Spleen (tissue), 11 donors: ENCODE results near the gene OST4. TPM values are rescaled to one million over a fixed set of nuclear protein-coding genes. Genes with fewer than 3 reads are reported as not detected.
A peak's percentile ranks its signal among the peaks of the same experiment; 100 is the strongest.

Source experiments
- DNase-seq: peaks from one replicate; pipeline ENCODE4 v3.0.0-alpha.2; 2020
- H3K27ac ChIP-seq, 8 donors: fragments of 200-600 bp; sonication (generic) in 7 of 8; 1 replicate in 4 of 8; 2 replicates in 4 of 8; pipeline versions ENCODE4 v1.5.0 to v1.8.0; 2016 to 2021; ENCODE audit warnings: inconsistent platforms in 4 of 8, mild to moderate bottlenecking in 4 of 8, moderate library complexity in 1 of 8
- H3K27me3 ChIP-seq, 7 donors: fragments of 200-600 bp; sonication (generic) in 6 of 7; replicated peaks in 1 of 7; 1 replicate in 4 of 7; 2 replicates in 3 of 7; pipeline versions ENCODE4 v1.5.0 to v1.8.0; 2016 to 2021; ENCODE audit warnings: inconsistent platforms in 3 of 7, mild to moderate bottlenecking in 1 of 7
- H3K36me3 ChIP-seq, 6 donors: fragments of 200-600 bp; sonication (generic) in 5 of 6; 1 replicate in 4 of 6; 2 replicates in 2 of 6; pipeline versions ENCODE4 v1.5.0 to v1.8.0; 2016 to 2021; ENCODE audit warnings: inconsistent platforms in 2 of 6
- H3K4me1 ChIP-seq, 6 donors: fragments of 200-600 bp; sonication (generic) in 5 of 6; 1 replicate in 3 of 6; 2 replicates in 3 of 6; pipeline versions ENCODE4 v1.5.0 to v1.8.0; 2016 to 2021; ENCODE audit warnings: inconsistent platforms in 3 of 6
- H3K4me3 ChIP-seq, 8 donors: fragments of 200-600 bp; sonication (generic) in 7 of 8; 1 replicate in 4 of 8; 2 replicates in 4 of 8; pipeline versions ENCODE4 v1.5.0 to v1.8.0; 2016 to 2021; ENCODE audit warnings: inconsistent platforms in 4 of 8, mild to moderate bottlenecking in 4 of 8, moderate library complexity in 2 of 8
- H3K9me3 ChIP-seq, 8 donors: fragments of 200-600 bp; sonication (generic) in 7 of 8; 1 replicate in 4 of 8; 2 replicates in 4 of 8; pipeline versions ENCODE4 v1.5.0 to v1.8.0; 2016 to 2021; ENCODE audit warnings: inconsistent platforms in 4 of 8
- POLR2A ChIP-seq, 3 donors: fragments of 450-650 bp; IDR thresholded peaks; one replicate each; pipeline ENCODE4 v1.5.1; 2017; ENCODE audit warnings: antibody characterized with exemption in 3 of 3, mild to moderate bottlenecking in 1 of 3
- POLR2AphosphoS5 ChIP-seq, 3 donors: sonication (generic); formaldehyde crosslinking; IDR thresholded peaks; one replicate each; pipeline ENCODE4 v1.5.1; 2017; ENCODE audit warnings: antibody characterized with exemption in 3 of 3
- WGBS, 5 donors: extraction: QIAGEN DNeasy Blood & Tissue Kit in 3 of 5; methylation state at CpG; one replicate each; pipeline versions ENCODE4 v1.1.5 to v1.1.7; 2013 to 2018; 5-methylcytosine and 5-hydroxymethylcytosine counted together
- intact Hi-C: fragments of 100-400 bp; cut with DNase I; formaldehyde crosslinking; loops from one replicate; pipeline ENCODE4 v1.15.0; 2023; ENCODE audit warnings: low total_unique reads
- polyA plus RNA-seq, 3 donors: library from polyadenylated mRNA; stranded (reverse); fragments of 200-250 nt; gene quantifications; one replicate each; pipeline ENCODE4 v1.2.1, GENCODE V29; 2013
- total RNA-seq, 7 donors: library from RNA; depleted of rRNA in 3 of 7; stranded (reverse); fragments of >200 nt in 3 of 7; fragmentation: NEBNext Ultra II Directional in 4 of 7; extraction: Animal tissue kit (Norgen Biotek cat#: 25700) in 4 of 7; gene quantifications; one replicate each; pipeline versions ENCODE4 v1.1.0 to v1.2.1, GENCODE V29; 2016 to 2021
- TF ChIP-seq, protein P1 (sequence below), 11 experiments: fragments of 200-600 bp in 7 of 11; fragments of 450-650 bp in 4 of 11; sonication (generic) in 4 of 11; IDR thresholded peaks in 8 of 11; conservative IDR thresholded peaks in 3 of 11; 1 replicate in 7 of 11; 2 replicates in 4 of 11; pipeline versions ENCODE4 v1.4.0 to v1.8.0; 2016 to 2021; ENCODE audit warnings: antibody characterized with exemption in 11 of 11, inconsistent platforms in 4 of 11, mild to moderate bottlenecking in 1 of 11
- donor health status: healthy with polysubstance abuse.
- donor health status: DM: no; HTN: no; CAD: no; lungs with moderate emphysema.
- donor health status: DM: no; HTN: no; CAD: no.
- donor health status: Bipolar disorder and iron deficiency.
- donor health status: healthy.
- donor health status: DM: no; HTN: no; CAD: no.
- donor health status: DM: yes; HTN: yes; CAD: no.

Gene OST4
- total and polyA plus RNA-seq, 10 donors = 197 to 556 (median 264) TPM

DNA sequence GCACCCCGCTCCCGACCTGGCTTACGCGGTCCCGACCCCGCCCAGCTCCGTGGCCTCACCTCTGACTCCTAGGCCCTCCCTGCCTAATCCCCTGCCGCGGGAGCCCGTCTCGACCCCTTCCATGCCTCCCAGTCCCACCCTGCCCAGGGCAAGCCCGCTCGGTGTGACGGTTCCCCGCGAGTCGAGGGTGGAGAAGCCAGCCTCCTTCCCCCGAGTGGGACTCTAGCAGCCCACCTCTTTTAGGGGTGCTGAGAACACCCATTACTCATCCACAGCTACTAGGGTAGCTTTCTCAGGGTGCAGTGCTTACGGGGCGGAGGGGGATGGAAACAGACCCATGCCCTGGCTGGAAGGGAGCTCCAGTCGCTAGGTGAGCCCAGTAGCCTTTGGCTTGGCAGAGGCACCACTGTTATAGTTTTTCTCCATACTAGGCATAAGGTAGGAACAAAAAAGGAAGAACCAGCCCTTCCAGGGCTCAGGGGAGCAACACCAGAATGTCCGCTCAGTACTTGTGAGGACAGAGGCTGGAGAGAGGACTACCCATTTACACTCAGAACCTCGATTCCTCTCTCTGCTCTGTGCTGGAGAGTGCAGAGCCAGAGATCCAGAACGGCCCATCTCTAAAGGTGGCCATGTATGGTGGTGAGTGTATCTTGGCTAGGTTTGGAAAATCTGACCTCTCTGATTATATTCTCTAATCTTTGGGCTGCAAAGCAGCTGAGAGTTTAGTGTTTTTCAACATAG lies 19.4 kb downstream of the OST4 start:
- Histone ChIP-seq H3K4me1 (peaks cover 10 to 35% (median 22%) of the 10 kb centered on the region in 6 donors), H3K27me3 (no peaks in the 10 kb centered on the region), H3K4me3 (peak overlapping the region; percentile 81 to 99 (median 86)), H3K36me3 (peaks cover 2 to 39% (median 23%) of the 10 kb centered on the region in 6 donors), H3K27ac (peak overlapping the region; percentile 76 to 96 (median 93)), H3K9me3 (no peaks in the 10 kb centered on the region)
- intact Hi-C loops = no loop called here
- peak; percentile 91 for DNase-seq
- WGBS, 5 donors = 8 to 20% (median 9%) methylated on average over 5 to 24 of the region's 24 CpGs
- TF ChIP-seq POLR2A (IDR thresholded peaks at IDR 0.05) (no peak), POLR2AphosphoS5 (IDR thresholded peaks at IDR 0.05) (no peak)
- TF ChIP-seq, protein P1, sequence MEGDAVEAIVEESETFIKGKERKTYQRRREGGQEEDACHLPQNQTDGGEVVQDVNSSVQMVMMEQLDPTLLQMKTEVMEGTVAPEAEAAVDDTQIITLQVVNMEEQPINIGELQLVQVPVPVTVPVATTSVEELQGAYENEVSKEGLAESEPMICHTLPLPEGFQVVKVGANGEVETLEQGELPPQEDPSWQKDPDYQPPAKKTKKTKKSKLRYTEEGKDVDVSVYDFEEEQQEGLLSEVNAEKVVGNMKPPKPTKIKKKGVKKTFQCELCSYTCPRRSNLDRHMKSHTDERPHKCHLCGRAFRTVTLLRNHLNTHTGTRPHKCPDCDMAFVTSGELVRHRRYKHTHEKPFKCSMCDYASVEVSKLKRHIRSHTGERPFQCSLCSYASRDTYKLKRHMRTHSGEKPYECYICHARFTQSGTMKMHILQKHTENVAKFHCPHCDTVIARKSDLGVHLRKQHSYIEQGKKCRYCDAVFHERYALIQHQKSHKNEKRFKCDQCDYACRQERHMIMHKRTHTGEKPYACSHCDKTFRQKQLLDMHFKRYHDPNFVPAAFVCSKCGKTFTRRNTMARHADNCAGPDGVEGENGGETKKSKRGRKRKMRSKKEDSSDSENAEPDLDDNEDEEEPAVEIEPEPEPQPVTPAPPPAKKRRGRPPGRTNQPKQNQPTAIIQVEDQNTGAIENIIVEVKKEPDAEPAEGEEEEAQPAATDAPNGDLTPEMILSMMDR (IDR thresholded peaks at IDR 0.05 in 8 of 11, conservative IDR thresholded peaks at IDR 0.05 in 3 of 11) = no peak

DNA sequence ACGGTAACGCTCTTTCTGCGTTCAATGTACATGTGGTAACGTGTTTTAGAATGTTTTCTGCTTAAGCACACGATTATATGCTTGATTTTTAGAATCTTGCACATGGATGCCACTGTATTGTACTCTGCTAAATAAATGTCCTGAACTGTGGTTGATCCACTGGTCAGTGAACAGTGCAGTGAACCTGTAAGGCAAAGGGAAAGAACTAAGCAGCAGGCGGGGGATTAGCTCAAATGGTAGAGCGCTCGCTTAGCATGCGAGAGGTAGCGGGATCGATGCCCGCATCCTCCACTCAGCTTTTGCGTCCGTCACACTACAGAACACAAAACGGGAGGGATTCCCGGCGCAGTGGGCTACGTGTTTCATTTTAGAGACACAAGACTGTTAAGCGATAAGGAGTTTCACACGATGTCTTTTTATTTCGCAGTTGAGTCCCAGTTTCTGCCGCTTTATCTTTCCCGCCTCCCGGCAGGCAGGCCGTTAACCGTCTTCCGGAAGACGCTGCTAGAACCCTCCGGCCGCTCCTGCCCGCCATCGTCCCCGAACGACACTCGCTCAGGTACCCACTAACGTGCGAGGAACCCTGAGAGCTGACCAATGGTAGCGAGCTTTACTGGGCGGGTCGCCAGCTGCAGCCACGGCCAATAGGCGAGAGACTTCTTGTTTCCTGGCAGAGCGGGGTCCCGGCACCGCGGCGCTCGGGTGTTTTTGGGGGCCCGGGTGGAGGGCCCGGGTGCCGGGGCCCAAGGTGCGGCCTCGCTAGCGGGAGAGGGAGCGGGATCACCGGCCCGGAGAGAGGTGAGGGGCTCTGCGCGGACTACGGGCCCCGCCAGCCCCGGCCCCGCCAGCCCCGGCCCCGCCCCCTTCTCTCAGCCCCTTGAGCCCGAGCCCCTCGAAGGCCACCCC lies 20.2 kb downstream of the OST4 start, which contains the start of gene AGBL5:
Gene AGBL5, plus strand, starts transcription at position 673 of the 906 bp plus-strand sequence. CDS start 1,291 bp downstream, outside the sequence.
- Histone ChIP-seq H3K27me3 (no peaks in the 10 kb centered on the region), H3K36me3 (peaks cover 2 to 31% (median 21%) of the 10 kb centered on the region in 6 donors), H3K4me3 (peak within 1 kb of the TSS; percentile 81 to 99 (median 86)), H3K9me3 (no peaks in the 10 kb centered on the region), H3K4me1 (peaks cover 10 to 35% (median 22%) of the 10 kb centered on the region in 6 donors), H3K27ac (peak within 1 kb of the TSS; percentile 76 to 96 (median 93))
- peak; percentile 97 for DNase-seq
- WGBS, 5 donors = 0 to 1% (median 1%) methylated on average over 43 to 67 of the region's 67 CpGs
- TF ChIP-seq, protein P1 (IDR thresholded peaks at IDR 0.05 in 8 of 11, conservative IDR thresholded peaks at IDR 0.05 in 3 of 11) = peak in 1 of 11 experiments; percentile 13
- TF ChIP-seq POLR2A (IDR thresholded peaks at IDR 0.05) (peak; percentile 41 to 78 (median 55)), POLR2AphosphoS5 (IDR thresholded peaks at IDR 0.05) (peak; percentile 91 to 96 (median 95))
- intact Hi-C loops = no loop called here

DNA sequence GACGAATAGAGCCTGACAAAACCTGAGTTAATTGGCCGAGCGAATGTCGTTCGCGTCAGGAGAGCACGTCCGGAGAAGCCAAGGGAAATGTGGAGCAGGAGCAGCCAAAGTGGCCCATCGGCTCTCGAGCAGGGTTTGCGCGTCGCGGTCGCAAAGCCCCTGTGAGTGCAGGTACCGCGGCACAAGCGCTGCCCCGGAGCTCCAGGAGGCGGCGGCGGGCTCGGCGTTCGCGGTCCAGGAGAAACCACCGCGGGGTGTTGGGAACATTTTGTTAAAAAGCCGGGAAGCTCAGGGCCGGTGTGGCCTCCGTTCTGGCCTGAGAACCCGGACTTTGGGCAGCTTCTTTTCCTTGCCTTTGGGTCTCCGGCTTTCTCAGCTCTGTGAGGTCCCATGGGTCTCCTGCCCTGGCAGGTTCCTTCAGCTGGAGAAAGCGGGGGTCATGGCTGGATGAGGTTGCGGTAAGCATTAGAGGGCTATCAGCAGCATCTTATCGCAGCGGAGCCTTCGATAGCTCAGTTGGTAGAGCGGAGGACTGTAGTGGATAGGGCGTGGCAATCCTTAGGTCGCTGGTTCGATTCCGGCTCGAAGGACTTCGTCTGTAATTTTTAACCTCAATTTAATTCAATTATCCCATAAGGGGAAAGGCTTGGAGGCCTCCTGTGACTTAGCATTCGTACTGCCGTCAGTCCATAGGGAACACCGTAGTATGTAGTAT lies 21.0 kb downstream of the OST4 start:
- Histone ChIP-seq H3K4me1 (peaks cover 10 to 35% (median 22%) of the 10 kb centered on the region in 6 donors), H3K36me3 (peaks cover under 1 to 23% (median 13%) of the 10 kb centered on the region in 6 donors), H3K4me3 (peak overlapping the region; percentile 81 to 99 (median 86)), H3K27me3 (no peaks in the 10 kb centered on the region), H3K27ac (peak overlapping the region; percentile 76 to 96 (median 93)), H3K9me3 (no peaks in the 10 kb centered on the region)
- 0 to 1% (median 0%) methylated on average over 23 to 48 of the region's 48 CpGs for WGBS, 5 donors
- DNase-seq = peak; percentile 93
- TF ChIP-seq, protein P1 (IDR thresholded peaks at IDR 0.05 in 8 of 11, conservative IDR thresholded peaks at IDR 0.05 in 3 of 11) = peak; percentile 13 to 66 (median 50)
- TF ChIP-seq POLR2AphosphoS5 (IDR thresholded peaks at IDR 0.05) (peak; percentile 5 to 69 (median 64)), POLR2A (IDR thresholded peaks at IDR 0.05) (peak in 1 of 3 donors; percentile 71)
- intact Hi-C loops = no loop called here
